HepG2 (cell line): ENCODE measurements around the gene BCL2. TPM values are rescaled to one million over a fixed set of nuclear protein-coding genes. Genes with fewer than 3 reads are reported as not detected.

Source experiments
- ATAC-seq: fragments of 200-7000 bp; cut with Tn5 transposase; 3 replicates; pipeline ENCODE4 v1.9.1; 2020; ENCODE audit warnings: mild to moderate bottlenecking, moderate library complexity
- BruUV-seq: library from RNA; stranded (reverse); fragments of 400-500 nt; replicated peaks from 2 replicates; lab custom pipeline; 2021; lab: Mats Ljungman, UMichigan
- CTCF ChIA-PET: fragments of 300-600 bp; formaldehyde crosslinking; extraction: SDS; loops from one replicate; lab custom pipeline; 2021; ENCODE audit warnings: low total read pairs, inconsistent platforms, low intra/inter-chr PET ratio; lab: Yijun Ruan, JAX
- POLR2A ChIA-PET: fragments of 350-600 bp; sonication (Branson Sonifier 250); formaldehyde crosslinking; loops from one replicate; lab custom pipeline; 2020; ENCODE audit warnings: antibody characterized with exemption, inconsistent platforms; lab: Yijun Ruan, JAX
- DNase-seq: peaks from one replicate; pipeline ENCODE4 v3.0.0-alpha.2; 2015; ENCODE audit warnings: low spot score
- FAIRE-seq: peaks from 3 replicates; lab custom pipeline; 2011; peaks lifted over from hg19 to GRCh38; lab: Jason Lieb, UNC
- H2AFZ ChIP-seq: one replicate; pipeline ENCODE4 v1.6.1; 2011; ENCODE audit warnings: low read length, inconsistent platforms
- H3K27ac ChIP-seq: fragments of 300-600 bp; 3 replicates; pipeline ENCODE4 v1.8.0; 2011; ENCODE audit warnings: mixed run types, mild to moderate bottlenecking, mixed read lengths, low read length, inconsistent platforms; ENCODE audit not compliant: insufficient read depth; ENCODE audit errors: extremely low read length
- H3K27me3 ChIP-seq, 2 experiments: fragments of 200-600 bp in 1 of 2; 2 replicates in 1 of 2; 3 replicates in 1 of 2; pipeline versions ENCODE4 v1.6.0 to v1.8.0; 2011; ENCODE audit warnings: low read length in 2 of 2, mild to moderate bottlenecking in 2 of 2, moderate library complexity in 2 of 2, inconsistent platforms in 1 of 2; ENCODE audit not compliant: insufficient read depth in 2 of 2, control insufficient read depth in 1 of 2
- H3K36me3 ChIP-seq, 2 experiments: fragments of 200-600 bp in 1 of 2; replicated peaks in 1 of 2; 2 replicates in 1 of 2; 3 replicates in 1 of 2; pipeline versions ENCODE4 v1.5.1 to v1.8.0; 2011; ENCODE audit warnings: low read length in 2 of 2, inconsistent platforms in 1 of 2; ENCODE audit not compliant: insufficient read depth in 2 of 2, control insufficient read depth in 1 of 2
- H3K4me1 ChIP-seq: 2 replicates; pipeline ENCODE4 v1.5.1; 2012; ENCODE audit warnings: low read length, inconsistent platforms; ENCODE audit not compliant: insufficient read depth
- H3K4me2 ChIP-seq: 2 replicates; pipeline ENCODE4 v1.6.0; 2011; ENCODE audit warnings: low read depth, low read length, inconsistent platforms
- H3K4me3 ChIP-seq, 3 experiments: fragments of 200-600 bp in 1 of 3; sonication (generic), shearing (Covaris generic) in 1 of 3; replicated peaks in 1 of 3; 2 replicates each; pipeline ENCODE4 v1.5.1; 2011 to 2016; ENCODE audit warnings: low read length in 3 of 3, inconsistent platforms in 2 of 3, low read depth in 2 of 3, mild to moderate bottlenecking in 2 of 3, control low read depth in 1 of 3, mixed read lengths in 1 of 3; ENCODE audit not compliant: insufficient read depth in 1 of 3
- H3K79me2 ChIP-seq: one replicate; pipeline ENCODE4 v1.6.1; 2011; ENCODE audit warnings: low read length, inconsistent platforms; ENCODE audit not compliant: insufficient read depth
- H3K9ac ChIP-seq: 2 replicates; pipeline ENCODE4 v1.6.0; 2011; ENCODE audit warnings: mild to moderate bottlenecking, low read depth, low read length, inconsistent platforms; ENCODE audit not compliant: insufficient read depth
- H3K9me3 ChIP-seq: 2 replicates; pipeline ENCODE4 v1.5.1; 2012; ENCODE audit warnings: mild to moderate bottlenecking, low read length
- H4K20me1 ChIP-seq: 2 replicates; pipeline ENCODE4 v1.6.0; 2011; ENCODE audit warnings: inconsistent platforms, mild to moderate bottlenecking, low read length, moderate library complexity; ENCODE audit not compliant: insufficient read depth
- ATM ChIP-seq: fragments of 450-650 bp; IDR thresholded peaks from 2 replicates; pipeline ENCODE4 v1.7.1; 2017; ENCODE audit warnings: mild to moderate bottlenecking, borderline replicate concordance
- CBX2 ChIP-seq, 2 experiments: fragments of 200-600 bp in 1 of 2; sonication (generic); formaldehyde crosslinking in 1 of 2; IDR thresholded peaks; 2 replicates each; pipeline versions ENCODE4 v1.7.0 to v1.8.1; 2018 to 2022; ENCODE audit warnings: low read depth in 2 of 2, low read length in 1 of 2, mild to moderate bottlenecking in 1 of 2, missing genetic modification reagents in 1 of 2
- MTF1 ChIP-seq: sonication (generic); formaldehyde crosslinking; IDR thresholded peaks from 2 replicates; pipeline ENCODE4 v1.5.0; 2020; ENCODE audit warnings: missing genetic modification reagents
- MXD3 ChIP-seq: IDR thresholded peaks from 2 replicates; pipeline ENCODE4 v1.6.1; 2016; ENCODE audit warnings: mild to moderate bottlenecking, missing biosample characterization, missing genetic modification reagents
- SKIL ChIP-seq: sonication (generic); formaldehyde crosslinking; IDR thresholded peaks from 2 replicates; pipeline ENCODE4 v1.8.0; 2022; ENCODE audit warnings: missing genetic modification reagents, mild to moderate bottlenecking, moderate library complexity, borderline replicate concordance
- SMAD3 ChIP-seq: sonication (generic); formaldehyde crosslinking; IDR thresholded peaks from 2 replicates; pipeline ENCODE4 v1.4.0; 2020; ENCODE audit warnings: missing genetic modification reagents
- WIZ ChIP-seq: sonication (generic); formaldehyde crosslinking; IDR thresholded peaks from 2 replicates; pipeline ENCODE4 v1.5.1; 2020; ENCODE audit warnings: mild to moderate bottlenecking, missing genetic modification reagents
- ZNF510 ChIP-seq: sonication (generic); formaldehyde crosslinking; IDR thresholded peaks from 2 replicates; pipeline ENCODE4 v1.4.0; 2020; ENCODE audit warnings: low read depth, mild to moderate bottlenecking, missing genetic modification reagents
- ZNF761 ChIP-seq: sonication (generic); formaldehyde crosslinking; conservative IDR thresholded peaks from 2 replicates; pipeline ENCODE4 v1.4.0; 2020; ENCODE audit warnings: mild to moderate bottlenecking, missing genetic modification reagents
- WGBS: methylation state at CpG from one replicate; pipeline ENCODE4 v1.1.6; 2017; ENCODE audit warnings: low lambda C conversion rate; 5-methylcytosine and 5-hydroxymethylcytosine counted together
- in situ Hi-C: cut with HindIII; loops from 2 replicates; pipeline ENCODE4 v1.10.0; 2017; ENCODE audit warnings: low pct_unique_long_range_greater_than_20kb; ENCODE audit not compliant: extremely low pct_ligation_motif_present
- intact Hi-C: fragments of 100-400 bp; cut with micrococcal nuclease; formaldehyde crosslinking; loops from one replicate; pipeline ENCODE4 v1.10.0; 2022; ENCODE audit not compliant: unreplicated experiment
- polyA plus RNA-seq, 8 experiments: library from polyadenylated mRNA; depleted of rRNA in 3 of 8; stranded (reverse) in 7 of 8; unstranded in 1 of 8; fragments of >200 nt; fragmentation: Illumina TruSeq in 4 of 8; extraction: Trizol in 4 of 8; gene quantifications; 2 replicates each; pipeline versions ENCODE4 v1.2.1 to v1.2.3, GENCODE V29; 2011 to 2016; ENCODE audit warnings: low read depth in 4 of 8, missing spikeins in 1 of 8, mixed read lengths in 1 of 8; ENCODE audit not compliant: insufficient read depth in 1 of 8
- total RNA-seq, 5 experiments: library from RNA; depleted of rRNA; stranded (reverse); fragments of >200 nt; fragmentation: Illumina TruSeq; extraction: Trizol; gene quantifications; 2 replicates each; pipeline ENCODE4 v1.2.3, GENCODE V29; 2016; ENCODE audit warnings: low read depth in 1 of 5

Gene BCL2
- total and polyA plus RNA-seq, 2 of the 13 experiments (the other 11 are each of a cell fraction or from before 2014, with no cell fraction given): 0.07 to 0.53 TPM

GRCh38 chr18:63144748-63145147, 174.8 kb downstream of the BCL2 start:
- Histone ChIP-seq H3K4me2 (no peak overlapping the region), H3K4me1 (no peaks in the 10 kb centered on the region), H3K4me3 (no peak overlapping the region), H3K9ac (no peak overlapping the region), H2AFZ (no peak overlapping the region), H3K9me3 (no peaks in the 10 kb centered on the region), H3K79me2 (no peaks in the 10 kb centered on the region), H4K20me1 (no peaks in the 10 kb centered on the region), H3K27me3 (peaks cover 3 to 57% of the 10 kb centered on the region in 2 experiments), H3K27ac (no peak overlapping the region), H3K36me3 (no peaks in the 10 kb centered on the region)
- DNase-seq (no peak), ATAC-seq (no peak), FAIRE-seq (no peak)
- ChIA-PET POLR2A (no interaction called here), CTCF (no interaction called here)
- WGBS: 44% methylated on average over 6 of the region's 10 CpGs
- in situ Hi-C loops: no loop called here
- TF ChIP-seq ATM (no peak), CBX2 (IDR thresholded peaks at IDR 0.05; ENCODE audit: low read depth, low read length) (no peak), CBX2 (CRISPR knock-in tag; IDR thresholded peaks at IDR 0.05; ENCODE audit: low read depth) (no peak), MTF1 (CRISPR knock-in tag) (no peak), WIZ (CRISPR knock-in tag) (no peak), SMAD3 (CRISPR knock-in tag) (no peak), SKIL (CRISPR knock-in tag) (no peak), ZNF510 (no peak), MXD3 (CRISPR knock-in tag) (no peak), ZNF761 (CRISPR knock-in tag) (no peak)
- intact Hi-C loops: no loop called here
- no TSS peak for BruUV-seq
